Suprapubic skin (tissue), 3 donors: ENCODE measurements around the gene CPOX.

Experiments
- CTCF ChIP-seq, 2 donors: fragments of 200-600 bp in 1 of 2; fragments of 450-650 bp in 1 of 2; sonication (generic) in 1 of 2; IDR thresholded peaks; one replicate each; pipeline ENCODE4 v1.5.1; 2016 to 2019; ENCODE audit warnings: antibody characterized with exemption in 2 of 2, mild to moderate bottlenecking in 1 of 2, moderate library complexity in 1 of 2
- POLR2A ChIP-seq, 2 donors: fragments of 450-650 bp; IDR thresholded peaks; one replicate each; pipeline ENCODE4 v1.6.1; 2017; ENCODE audit warnings: antibody characterized with exemption in 2 of 2, mild to moderate bottlenecking in 2 of 2, moderate library complexity in 2 of 2

- TF ChIP-seq CTCF (IDR thresholded peaks at IDR 0.05) (no peak), POLR2A (IDR thresholded peaks at IDR 0.05) (no peak)
Measured at GRCh38 chr3:98599647-98600411, 6.4 kb upstream of the CPOX start.
